HG02938 (cell line): Measurements from ENCODE around the gene CEBPE.

Source experiments
- ATAC-seq: cut with Tn5 transposase; IDR thresholded peaks from one replicate; pipeline ENCODE4 v1.9.1; 2021; ENCODE audit warnings: mild to moderate bottlenecking, moderate library complexity; ENCODE audit not compliant: unreplicated experiment

CEBPE gene

DNA sequence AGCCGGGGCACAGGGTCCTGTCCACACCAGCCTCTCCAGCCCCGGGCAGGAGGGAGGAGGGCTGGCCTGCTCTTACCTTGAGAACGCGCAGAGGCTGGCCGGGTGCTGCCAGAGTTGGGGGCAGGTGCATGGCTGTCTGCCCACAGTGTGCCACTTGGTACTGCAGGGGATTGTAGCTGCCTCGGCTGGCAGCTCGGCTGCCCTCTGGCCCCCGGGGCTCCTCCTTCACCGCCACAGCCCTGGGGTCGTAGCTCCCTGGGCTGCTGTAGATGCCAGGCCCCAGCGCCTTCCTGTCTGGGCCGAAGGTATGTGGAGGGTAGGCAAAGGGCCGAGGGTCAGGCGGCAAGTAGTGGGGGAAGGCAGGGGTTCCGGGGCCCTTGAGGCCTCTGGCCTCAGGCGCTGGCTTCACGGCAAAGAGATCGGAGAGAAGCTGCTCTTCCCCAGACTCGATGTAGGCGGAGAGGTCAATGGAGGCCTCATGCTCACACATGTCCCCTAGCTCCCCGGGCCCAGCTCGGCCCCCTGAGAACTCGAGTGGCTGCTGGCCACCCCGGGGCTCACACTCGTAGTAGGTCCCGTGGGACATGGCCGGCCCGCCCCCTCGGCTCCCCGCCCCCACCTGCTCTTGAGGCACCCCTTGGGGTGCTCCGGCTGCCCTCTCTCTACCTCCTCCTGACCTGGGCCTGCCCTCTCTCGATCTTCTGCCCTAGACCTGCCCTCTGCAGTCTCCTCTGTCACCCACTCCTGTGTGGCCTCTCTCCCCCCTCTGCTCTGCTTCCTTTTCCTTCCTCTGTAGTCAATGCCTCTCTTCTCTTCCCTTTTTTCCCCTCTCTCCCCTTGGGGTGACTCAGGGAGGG, at the start of gene CEBPE:
Gene CEBPE (minus strand): TSS at position 750 of the 857 bp plus-strand sequence. CDS start 164 bp downstream, at position 586.
- ATAC-seq, result no peak

GRCh38 chr14:23168246-23168645, 49.2 kb upstream of the CEBPE start:
- no peak for ATAC-seq

GRCh38 chr14:23167116-23167847, 48.2 kb upstream of the CEBPE start:
- no peak for ATAC-seq

DNA sequence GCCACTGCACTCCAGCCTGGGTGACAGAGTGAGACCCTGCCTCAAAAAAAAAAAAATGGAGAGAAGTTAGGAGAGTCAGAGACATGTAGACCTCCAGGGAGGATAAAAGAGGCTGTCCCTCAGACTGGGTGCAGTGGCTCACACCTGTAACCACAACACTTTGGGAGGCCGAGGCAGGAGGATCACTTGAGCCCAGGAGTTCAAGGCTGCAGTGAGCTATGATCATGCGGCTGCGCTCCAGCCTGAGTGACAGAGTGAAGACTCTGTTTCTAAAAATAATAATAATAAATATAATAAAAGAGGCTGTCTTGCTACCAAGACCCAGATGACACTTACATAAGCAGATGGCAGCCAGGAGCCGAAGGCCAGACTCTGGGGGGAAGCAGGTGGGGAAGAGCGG, 45.9 kb upstream of the CEBPE start:
- no peak for ATAC-seq

DNA sequence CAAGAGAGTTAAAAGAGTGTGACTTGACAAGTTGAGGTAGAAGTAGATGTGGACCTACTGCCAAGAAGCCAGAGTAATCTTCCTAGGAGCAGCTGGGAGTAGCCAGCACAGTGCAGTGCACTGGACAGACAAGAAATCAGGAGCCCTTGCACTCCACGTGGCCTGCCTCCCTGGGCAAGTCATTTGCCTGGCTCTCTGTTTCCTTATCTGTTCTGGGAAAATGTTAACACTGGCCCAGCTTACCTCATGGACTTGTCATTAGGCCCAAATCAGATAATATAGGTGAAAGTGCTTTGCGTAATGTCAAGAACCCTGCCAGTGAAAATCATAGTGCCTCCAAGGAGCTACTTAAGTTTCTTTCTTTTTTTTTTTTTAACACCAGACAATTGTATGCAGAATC, 45.2 kb upstream of the CEBPE start:
- ATAC-seq, result no peak

DNA sequence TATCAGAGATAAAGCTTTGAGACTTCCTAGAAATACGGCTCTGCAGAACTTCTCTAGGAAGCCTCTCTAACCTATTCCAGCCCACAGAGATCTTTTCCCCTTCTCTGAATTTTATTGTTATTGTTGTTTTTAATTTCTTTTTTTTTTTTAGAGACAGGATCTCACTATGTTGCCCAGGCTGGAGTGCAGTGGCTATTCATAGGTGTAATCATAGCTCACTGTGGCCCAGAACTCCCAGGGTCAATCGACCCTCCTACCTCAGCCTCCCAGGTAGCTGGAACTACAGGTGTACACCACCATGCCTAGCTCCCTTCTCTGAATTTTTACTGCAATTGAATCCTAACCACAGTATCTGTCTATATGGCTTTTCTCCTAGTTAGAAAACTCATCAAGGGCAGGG, 44.8 kb upstream of the CEBPE start:
- no peak for ATAC-seq

DNA sequence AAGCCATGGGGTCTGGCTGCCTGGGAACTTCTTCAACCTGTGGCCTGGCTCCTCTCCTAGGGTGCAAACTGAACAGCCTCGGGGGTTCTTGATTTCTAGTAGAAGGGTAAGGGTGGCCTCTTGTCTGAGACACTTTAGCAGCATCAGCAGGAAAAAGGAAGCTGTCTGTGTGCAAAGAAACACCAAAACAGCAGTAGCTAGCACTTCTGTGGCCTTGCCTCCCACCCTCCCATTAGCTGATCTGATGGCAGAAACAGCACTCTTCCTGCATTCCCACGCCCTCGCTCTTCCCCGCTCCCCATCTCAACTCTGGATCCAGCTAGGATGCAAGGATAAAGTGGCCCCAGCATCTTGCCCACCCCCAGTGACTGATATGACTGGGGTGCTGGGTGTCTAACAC, 43.7 kb upstream of the CEBPE start:
- ATAC-seq, result no peak

- ATAC-seq, result no peak
These were observed 43.0 kb upstream of the CEBPE start for GRCh38 chr14:23162005-23162404.

DNA sequence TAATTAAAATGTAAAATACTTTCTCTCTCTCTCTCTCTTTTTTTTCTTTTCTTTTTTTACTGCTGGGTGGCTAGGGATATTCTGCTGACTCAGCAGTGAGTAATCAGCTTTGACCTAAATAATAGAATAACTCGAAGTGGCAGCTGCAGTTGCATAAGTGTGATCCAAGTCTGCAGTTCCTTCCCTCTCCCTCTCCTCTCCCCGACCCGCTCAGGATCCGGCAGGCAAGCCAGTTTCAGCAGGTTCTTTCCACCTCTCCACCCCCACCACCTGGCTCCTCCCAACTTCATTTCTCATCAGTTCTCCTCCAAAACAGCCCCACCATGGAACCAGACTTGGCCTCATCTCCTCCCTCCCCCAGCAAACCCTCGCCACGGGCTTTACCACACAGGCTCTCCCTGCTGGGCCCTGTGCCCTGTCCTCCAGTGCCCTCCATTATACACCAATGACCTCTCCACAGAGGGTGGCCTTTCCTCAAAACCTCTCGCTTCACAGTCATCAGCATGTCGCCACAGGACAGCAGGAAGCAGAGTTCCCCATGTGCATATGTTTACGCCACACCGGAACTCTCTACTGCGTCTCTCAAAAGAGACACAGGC, 42.0 kb upstream of the CEBPE start:
- ATAC-seq, result no peak

- ATAC-seq, result no peak
These were observed 40.5 kb upstream of the CEBPE start for GRCh38 chr14:23159532-23159931.

DNA sequence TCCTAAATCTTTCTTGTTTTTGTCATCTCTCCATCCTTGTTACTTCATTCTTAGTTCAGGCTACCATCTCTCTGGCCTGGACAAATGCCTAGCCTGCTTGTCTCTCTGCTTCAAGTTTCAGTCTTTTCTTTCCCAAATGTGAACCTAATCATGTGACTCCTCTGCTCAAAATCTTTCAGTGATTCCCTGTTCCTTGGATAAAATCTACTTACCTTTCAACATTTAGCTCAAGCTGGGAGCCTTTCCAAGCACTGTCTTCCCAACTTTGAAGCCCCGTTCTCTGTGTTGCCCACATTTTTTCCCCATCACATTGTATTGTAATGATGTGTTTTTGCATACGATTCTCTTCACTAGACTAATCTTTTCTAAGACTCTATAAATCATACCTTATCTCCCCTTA, 39.7 kb upstream of the CEBPE start:
- ATAC-seq, result no peak

GRCh38 chr14:23154964-23155587, 36.0 kb upstream of the CEBPE start:
- no peak for ATAC-seq

- ATAC-seq, result no peak
These were observed 35.1 kb upstream of the CEBPE start for GRCh38 chr14:23153851-23154796.

GRCh38 chr14:23151342-23151741, 32.3 kb upstream of the CEBPE start:
- no peak for ATAC-seq

GRCh38 chr14:23149745-23150144, 30.7 kb upstream of the CEBPE start:
- ATAC-seq, result no peak

DNA sequence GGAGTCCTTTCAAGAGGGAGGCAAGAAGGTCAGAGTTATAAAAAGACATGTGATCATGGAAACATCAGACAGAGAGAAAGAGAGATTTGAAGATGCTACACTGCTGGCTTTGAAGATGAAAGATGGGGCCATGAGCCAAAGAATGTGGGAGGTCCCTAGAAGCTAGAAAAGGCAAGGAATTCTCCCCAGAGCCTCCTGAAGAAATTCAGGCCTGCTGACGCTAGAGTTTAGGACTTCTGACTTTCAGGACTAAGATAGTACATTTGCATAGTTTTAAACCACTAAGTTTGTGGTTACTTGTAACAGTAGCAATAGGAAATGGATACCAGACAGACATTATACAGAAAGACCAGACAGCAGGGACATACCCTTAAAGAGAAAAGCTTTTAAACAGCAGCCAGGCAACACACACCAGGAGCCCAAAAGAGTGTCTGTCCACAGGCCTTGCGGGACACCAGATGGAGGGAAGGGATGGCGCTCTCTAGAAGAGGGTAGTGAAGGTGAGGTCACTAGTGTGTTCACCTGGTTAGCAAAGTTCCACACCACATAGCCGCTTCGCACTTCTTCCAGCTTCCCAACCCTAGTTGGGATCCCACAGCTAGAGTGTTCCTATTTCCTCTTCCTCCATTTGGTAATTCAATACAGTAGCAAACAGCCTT, 29.7 kb upstream of the CEBPE start:
- no peak for ATAC-seq

- no peak for ATAC-seq
These were observed 28.6 kb upstream of the CEBPE start for GRCh38 chr14:23147676-23148075.

DNA sequence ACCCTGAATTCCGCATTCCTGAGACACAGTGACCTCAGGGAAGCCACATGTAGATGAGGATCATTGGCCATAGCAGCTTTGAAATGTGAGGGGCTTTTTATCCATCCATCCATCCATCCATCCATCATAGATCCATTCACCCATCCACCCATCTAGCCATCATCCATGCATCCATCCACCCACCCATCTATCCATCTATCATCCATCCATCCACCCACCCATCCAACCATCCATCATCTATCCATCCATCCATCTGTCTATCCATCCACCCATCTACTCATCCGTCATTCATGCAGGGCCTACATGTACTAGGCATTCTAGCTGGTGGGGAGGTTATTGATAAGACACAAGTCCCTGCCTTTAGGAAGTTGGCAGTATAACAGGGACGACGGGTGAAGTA, 27.9 kb upstream of the CEBPE start:
- no peak for ATAC-seq

GRCh38 chr14:23146351-23146910, 27.4 kb upstream of the CEBPE start:
- ATAC-seq, result no peak
